GM21529 (cell line): Measurements from ENCODE around the gene AURKA.
A peak's percentile ranks its signal among the peaks of the same experiment; 100 is the strongest.
"Not testable (repeated sequence)": the region's sequence is repeated elsewhere in the genome, so short reads cannot be mapped to it uniquely, and the experiment has no call there.

Experiments used
- ATAC-seq: cut with Tn5 transposase; IDR thresholded peaks from one replicate; pipeline ENCODE4 v1.9.1; 2021; ENCODE audit not compliant: unreplicated experiment

The AURKA gene

DNA sequence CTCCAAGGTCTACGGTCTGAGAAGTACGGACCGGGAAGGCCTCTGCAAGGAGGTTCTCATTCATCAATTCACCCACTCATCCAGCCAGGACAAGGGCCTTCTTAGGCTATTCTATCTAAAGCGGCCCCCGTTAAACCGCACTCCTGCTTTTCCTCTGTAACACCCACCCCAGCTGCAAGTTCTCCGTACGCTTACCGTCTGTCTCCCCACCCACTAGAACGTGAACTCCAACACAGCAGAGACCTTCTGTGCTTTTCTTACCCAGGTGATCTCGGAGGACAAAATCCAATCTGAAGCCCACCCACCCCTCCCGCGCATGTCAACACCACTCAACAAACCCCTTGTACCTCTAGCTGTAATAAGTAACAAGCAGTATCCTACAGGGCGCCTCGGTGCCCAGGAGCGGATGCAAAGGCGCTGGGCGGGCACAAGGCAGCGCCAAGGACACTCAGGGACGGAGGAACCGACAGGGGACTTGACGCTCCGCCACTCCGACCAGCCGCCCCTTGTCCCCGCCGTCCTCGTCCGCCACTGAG, 351 bp downstream of the AURKA start:
- peak; percentile 28 for ATAC-seq

GRCh38 chr20:56391037-56391436, 978 bp downstream of the AURKA start:
- no peak for ATAC-seq

GRCh38 chr20:56390396-56390795, 1.6 kb downstream of the AURKA start:
- ATAC-seq, result not testable (repeated sequence)

DNA sequence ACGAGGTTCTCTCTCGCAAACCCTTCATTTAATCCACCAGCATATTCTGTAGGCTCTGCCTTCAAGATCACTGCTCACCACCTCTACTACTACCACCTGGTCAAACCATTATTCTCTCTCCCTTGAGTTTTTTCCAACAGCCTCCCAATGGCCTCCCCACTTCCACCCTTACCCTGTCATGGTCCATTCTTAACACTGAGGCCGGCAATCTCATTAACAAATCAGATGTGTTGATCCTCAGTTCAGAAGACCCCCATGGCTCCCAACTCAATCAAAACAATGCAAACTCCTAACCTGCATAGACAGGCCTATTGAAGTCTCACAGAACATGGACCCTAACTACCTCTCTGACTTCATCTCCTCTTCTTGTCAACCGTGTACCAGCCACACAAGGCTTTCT, 2.2 kb downstream of the AURKA start:
- no peak for ATAC-seq

DNA sequence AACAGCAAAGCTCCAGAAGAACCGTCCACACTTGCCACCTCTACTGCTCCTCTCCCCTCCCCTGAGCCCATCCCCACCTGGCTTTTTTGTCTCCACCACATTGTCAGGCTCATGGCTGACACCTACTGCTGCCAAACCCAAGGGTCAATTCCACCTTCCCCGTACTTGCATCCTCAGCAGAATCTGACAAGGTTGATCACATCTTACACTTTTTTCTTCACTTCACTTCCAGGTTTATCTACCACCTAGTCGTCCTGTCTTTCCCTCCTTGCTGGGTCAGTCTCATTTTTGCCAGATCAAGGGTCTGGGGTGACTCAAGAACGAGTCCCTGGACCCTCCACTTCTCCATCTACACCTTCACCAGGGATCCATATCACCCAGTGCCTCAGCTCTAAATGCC, 3.1 kb downstream of the AURKA start:
- no peak for ATAC-seq

- no peak for ATAC-seq
Measured at GRCh38 chr20:56386219-56386618, 5.8 kb downstream of the AURKA start.

- ATAC-seq, result no peak
Measured at GRCh38 chr20:56385130-56385529, 6.9 kb downstream of the AURKA start.

- ATAC-seq, result no peak
Measured at GRCh38 chr20:56383334-56383733, 8.7 kb downstream of the AURKA start.

DNA sequence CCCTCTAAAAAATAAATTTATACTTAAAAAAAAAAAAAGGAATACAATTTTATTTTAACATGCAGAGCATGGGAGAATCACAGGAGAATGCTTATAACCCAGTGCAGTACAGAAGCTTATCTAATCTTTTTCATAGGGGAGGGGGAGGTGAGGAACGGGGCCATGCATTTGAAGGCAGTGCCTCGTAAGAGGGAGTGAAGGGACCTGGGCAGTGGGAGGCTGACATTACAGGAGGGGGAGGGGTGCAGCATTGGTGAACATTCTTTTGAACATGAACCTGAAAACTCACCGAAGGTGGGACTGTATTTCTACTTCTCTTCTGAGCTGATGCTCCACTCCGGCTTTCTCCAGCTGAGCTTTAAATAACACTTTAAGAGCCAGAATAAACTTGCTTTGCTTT, 9.3 kb downstream of the AURKA start:
- no peak for ATAC-seq

- peak; percentile 51 for ATAC-seq
Measured at GRCh38 chr20:56381501-56381900, 10.5 kb downstream of the AURKA start.

- no peak for ATAC-seq
Measured at GRCh38 chr20:56380375-56380774, 11.6 kb downstream of the AURKA start.

DNA sequence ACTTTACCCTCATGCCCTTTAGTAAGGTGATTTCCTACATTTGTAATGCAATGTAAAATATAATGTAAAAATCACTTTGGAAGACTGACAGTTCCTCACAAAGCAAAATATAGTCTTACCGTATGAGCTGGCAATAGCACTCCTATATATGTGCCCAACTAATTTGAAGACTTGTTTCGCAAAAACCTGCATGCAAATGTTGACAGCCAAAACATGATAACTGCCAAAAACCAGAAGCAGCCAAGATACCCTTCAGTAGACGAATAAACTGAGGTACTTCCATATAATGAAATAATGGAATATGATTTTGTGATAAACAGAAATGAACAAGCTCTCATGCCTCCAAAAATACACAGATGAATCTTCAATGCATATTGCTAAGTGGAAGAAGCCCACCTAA, 13.6 kb downstream of the AURKA start:
- no peak for ATAC-seq

DNA sequence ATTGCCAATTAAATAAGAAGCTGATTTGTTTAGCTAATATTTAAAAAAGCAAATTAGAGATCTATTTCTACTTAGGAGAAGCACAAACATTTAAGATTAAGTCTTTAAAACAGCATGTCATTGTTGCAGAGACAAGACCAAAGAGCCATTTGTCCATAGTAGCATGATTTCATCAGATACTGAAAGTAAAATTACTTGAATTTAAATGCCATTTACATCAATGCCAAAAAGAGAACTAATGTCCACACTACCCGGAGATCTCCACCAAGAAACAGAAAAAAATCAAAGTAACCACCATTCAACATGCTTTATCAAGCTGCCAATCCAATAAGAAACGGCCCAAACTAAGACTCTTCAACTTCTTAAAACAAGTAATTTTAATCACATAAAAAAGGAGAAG, 15.7 kb downstream of the AURKA start:
- no peak for ATAC-seq

DNA sequence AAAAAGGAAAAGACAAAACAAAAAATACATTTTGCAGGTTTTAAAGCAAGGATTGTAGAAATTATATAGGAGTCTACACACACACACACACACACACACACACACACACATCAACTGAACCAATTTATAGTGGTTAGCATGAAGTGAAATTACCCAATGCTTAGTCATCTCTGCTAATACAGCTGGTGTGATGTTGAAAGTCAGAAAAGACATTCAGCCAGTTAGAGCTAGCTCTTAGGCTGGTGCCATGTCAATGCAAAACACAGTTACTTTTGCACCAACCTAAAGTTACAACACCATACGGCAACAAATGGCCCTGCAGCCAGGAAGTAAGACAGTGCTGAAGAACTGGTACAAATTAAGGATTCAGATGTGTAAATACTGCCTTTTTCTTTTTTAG, 18.1 kb downstream of the AURKA start:
- ATAC-seq, result no peak

DNA sequence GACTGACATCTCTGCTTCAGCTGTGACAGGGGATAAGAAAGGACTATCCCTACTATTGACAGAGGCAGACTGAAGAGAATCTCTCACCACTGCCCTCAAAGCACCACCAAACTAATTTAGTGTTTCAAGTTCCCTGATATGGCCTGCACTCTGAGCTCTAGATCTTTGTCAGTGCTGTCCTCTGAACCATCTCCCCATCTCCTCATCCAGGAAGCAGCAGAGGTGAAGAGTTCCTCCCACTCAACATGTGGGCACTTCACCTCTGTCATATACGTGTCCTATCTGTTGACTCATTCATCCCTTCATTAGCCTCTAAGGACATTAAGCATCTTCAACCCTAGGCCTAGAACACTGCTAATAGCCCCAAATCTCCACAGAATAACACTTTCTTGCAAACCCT, 19.2 kb downstream of the AURKA start:
- no peak for ATAC-seq

- no peak for ATAC-seq
Measured at GRCh38 chr20:56371977-56372376, 20.0 kb downstream of the AURKA start.

DNA sequence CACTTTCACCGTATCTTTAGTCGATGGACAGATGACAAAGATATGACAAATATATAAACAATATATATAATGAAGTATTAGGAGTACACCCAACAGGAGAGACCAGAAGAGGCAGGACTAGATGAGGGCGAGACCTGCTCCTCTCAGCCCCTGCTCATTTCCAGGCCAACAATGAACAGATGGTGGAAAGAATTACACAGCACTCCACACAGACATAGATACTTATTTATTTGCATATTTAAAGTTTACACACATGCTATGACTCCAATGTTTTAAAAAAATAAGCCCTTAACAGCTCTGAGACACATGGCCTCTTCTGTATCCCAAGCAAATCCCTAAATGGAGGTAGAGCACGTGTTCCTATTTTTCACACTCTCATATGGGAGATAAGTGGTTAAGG, 22.8 kb downstream of the AURKA start:
- ATAC-seq, result no peak

DNA sequence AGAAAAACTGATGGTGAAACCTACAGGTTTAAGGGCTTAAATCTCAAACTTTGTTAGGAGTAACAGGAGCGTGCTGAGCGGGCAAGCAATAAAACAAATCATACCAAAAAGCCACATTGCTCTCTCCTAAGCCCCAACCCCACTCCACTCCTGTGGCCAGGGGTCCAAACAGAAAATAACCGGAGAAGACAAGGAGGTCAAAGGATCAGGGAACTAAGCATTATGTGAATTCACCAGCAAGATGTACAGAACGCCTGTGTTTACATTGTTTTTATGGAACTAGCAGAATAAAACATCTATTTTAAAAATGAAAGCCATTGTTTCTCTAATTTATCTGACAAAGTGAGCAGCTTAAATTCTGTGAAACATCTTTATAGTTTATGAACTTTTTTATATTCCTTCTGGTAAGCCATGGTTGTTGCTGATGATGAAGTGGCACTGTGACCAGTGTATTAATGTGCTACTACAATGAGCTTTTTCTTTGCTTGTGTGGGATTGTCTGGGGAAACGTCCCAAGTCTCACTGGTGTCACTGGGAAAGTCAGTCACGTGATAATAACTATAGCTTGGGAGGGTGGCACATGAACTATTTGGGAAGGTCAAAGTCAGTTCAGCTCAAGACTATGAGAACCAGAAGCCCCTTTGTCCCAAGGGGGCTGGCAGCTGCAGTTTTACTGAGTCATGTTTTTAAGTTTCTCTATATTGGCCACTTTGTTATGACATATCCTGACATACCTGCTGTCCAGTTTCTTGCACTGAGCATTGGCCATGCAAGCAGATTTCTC, 23.5 kb downstream of the AURKA start:
- ATAC-seq, result no peak

DNA sequence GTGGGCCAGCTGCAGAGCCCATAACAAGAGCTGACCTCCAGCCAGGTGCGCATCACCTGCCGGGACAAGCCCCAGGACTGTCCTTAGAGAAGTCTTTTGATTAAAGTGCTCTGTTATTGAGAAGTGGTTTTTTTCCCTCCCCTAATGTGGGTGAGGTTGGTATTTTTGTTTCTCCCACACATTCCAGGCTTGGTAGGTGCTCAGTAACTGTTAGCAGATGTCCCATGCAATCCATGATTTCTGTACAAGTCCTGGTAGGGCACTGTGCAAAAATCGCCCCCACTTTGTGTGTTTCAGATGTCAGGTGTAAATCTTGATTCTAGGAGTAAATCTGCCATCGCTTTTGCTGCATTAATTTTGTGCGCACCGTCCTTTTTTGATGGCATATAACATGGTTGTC, 28.5 kb downstream of the AURKA start:
- no peak for ATAC-seq

GRCh38 chr20:56362833-56363413, 29.1 kb downstream of the AURKA start:
- ATAC-seq, result no peak

- ATAC-seq, result no peak
Measured at GRCh38 chr20:56361900-56362299, 30.1 kb downstream of the AURKA start.

GRCh38 chr20:56360908-56361205, 31.2 kb downstream of the AURKA start:
- ATAC-seq, result no peak
